ENCODE measurements around the gene E2F2.

The E2F2 gene, protein sequence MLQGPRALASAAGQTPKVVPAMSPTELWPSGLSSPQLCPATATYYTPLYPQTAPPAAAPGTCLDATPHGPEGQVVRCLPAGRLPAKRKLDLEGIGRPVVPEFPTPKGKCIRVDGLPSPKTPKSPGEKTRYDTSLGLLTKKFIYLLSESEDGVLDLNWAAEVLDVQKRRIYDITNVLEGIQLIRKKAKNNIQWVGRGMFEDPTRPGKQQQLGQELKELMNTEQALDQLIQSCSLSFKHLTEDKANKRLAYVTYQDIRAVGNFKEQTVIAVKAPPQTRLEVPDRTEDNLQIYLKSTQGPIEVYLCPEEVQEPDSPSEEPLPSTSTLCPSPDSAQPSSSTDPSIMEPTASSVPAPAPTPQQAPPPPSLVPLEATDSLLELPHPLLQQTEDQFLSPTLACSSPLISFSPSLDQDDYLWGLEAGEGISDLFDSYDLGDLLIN

DNA sequence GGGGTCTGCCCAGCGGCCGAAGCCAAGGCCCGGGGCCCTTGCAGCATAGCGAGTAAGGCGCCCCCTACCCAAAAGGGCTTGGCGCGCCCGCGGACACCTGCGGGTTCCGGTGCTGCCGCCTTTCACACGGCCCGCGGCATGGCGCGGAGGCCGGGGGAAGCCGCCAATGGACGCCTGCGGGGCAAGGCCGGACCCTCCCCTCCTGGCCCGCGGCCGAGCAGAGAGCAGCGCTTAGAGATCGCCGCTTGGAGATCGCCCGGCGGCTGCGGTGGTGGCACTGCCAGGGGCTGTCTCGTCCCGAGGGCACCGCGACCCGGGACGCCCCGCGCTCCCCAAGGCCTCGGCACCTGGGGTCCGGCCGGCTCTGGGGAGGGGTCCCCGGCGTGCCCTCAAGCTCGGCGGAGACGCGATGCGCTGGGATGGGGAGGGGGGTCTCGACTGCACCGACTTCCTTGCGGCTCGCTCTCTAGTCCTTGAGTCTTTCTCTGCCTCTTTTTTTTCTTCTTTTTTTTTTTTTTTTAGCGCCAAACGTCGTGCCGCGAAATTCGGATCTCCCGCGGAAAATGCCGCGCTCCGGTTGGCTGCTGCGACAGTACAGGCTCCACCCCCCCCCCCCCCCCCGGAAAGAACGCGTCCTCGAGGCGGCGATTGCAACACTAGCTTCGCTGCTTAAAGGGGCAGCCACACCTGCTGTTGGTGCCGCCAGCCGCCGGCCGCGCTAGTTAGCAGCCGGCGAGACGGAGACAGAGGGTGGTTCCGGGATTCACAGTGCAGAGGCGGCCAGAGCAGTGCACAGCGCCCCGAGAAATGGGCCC is at the start of gene E2F2:
Gene E2F2, minus strand, starts transcription at position 487 of the 815 bp plus-strand sequence. Its CDS starts 440 bp downstream, at position 47.
- DNase-seq (ENCODE audit: low read depth in 2 of 2), result peak; percentile 71 to 74

DNA sequence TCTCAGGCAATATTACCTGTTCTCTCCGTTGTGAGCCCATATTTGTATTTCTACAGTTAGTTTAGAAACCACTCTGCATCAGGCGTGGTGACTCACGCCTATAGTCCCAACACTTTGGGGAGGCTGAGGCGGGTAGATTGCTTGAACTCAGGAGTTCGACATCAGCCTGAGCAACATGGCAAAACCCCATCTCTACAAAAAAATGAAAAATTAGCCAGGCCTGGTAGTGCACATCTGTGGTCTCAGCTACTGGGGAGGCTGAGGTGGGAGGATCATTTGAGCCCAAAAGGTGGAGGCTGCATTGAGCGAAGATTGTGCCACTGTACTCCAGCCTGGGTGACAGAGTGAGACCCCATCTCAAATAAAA is 47.9 kb upstream of the E2F2 start:
- no peak for DNase-seq (ENCODE audit: low read depth in 2 of 2)

GRCh38 chr1:23578311-23578996 is 47.4 kb upstream of the E2F2 start:
- no peak for DNase-seq (ENCODE audit: low read depth in 2 of 2)

GRCh38 chr1:23577056-23578004 is 46.3 kb upstream of the E2F2 start:
- DNase-seq (ENCODE audit: low read depth in 2 of 2), result no peak

DNA sequence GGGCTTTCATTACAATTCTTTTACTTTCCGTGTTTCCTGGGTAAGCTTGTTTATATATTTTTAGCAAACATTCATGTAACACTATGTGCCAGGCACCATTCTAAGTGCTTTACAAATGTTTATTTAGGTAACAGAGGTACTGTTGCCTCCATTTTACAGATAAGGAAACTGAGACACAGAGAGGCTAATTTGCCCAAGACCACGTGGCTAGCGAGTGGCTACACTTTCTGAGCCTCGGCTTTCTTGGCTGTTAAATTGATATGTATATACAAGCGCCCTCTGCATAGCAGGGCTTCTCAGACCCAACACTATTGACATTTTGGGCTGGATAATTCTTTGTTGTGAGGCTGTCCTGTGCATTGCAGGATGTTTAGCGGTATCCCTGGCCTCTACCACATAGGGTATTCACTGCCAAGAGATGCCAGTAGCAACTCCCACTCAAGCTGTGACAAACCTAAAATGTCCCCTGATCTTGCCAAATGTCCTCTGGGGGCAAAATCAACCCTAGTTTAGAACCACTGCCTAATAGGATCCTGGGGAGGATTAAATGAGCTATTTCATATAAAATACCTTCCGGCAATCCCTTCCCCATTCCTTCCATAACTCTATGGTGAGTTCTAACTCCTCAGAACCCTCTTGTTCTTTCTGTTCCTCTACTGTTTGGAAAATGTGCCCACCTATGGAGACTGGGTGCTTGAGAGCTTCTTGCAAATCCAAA is 45.5 kb upstream of the E2F2 start:
- no peak for DNase-seq (ENCODE audit: low read depth in 2 of 2)

DNA sequence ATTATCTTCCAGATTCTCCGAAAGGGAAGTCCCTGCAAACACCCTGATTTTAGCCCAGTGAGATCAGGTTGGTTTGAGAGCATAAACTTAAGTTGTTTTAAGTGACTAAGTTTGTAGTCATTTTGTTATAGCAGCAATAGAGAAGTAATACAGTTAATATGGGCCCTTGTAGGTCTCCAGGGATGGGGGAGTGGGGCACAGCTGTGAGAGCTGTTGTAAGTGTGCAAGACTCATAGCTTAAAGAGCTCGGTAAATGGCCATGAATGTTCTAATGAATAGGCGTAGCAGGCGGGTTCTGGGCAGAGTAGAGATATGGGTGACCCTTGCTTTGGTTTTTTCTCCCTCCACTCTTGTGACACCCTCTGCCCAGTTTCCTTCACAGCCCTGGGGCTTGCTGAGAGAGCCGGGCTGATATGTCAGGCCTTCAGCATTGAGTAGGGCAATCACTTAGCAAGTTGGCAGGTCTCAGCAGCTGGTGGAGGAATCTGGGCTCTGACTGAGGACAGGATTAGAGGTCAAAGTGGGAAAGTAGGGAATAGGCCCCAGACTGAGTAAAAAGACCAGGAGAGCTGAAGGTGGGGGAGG is 44.3 kb upstream of the E2F2 start:
- DNase-seq (ENCODE audit: low read depth in 2 of 2), result no peak

GRCh38 chr1:23574265-23574754 is 43.3 kb upstream of the E2F2 start:
- DNase-seq (ENCODE audit: low read depth in 2 of 2), result no peak

GRCh38 chr1:23573574-23574182 is 42.6 kb upstream of the E2F2 start:
- no peak for DNase-seq (ENCODE audit: low read depth in 2 of 2)

DNA sequence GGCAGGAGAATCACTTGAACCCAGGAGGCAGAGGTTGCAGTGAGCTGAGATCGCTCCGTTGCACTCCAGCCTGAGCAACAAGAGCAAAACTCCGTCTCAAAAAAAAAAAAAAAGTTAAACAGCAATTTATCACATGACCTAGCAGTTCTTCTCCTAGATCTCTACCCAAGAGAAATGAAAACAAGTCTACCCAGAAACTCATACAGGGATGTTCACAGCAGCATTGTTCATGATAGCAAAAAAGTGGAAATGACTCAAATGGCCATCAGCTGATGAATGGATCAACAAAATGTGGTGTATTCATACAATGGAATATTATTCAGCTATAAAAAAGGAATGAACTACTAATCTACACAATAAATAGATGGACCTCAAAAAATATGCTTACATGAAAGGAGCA is 40.4 kb upstream of the E2F2 start:
- no peak for DNase-seq (ENCODE audit: low read depth in 2 of 2)

DNA sequence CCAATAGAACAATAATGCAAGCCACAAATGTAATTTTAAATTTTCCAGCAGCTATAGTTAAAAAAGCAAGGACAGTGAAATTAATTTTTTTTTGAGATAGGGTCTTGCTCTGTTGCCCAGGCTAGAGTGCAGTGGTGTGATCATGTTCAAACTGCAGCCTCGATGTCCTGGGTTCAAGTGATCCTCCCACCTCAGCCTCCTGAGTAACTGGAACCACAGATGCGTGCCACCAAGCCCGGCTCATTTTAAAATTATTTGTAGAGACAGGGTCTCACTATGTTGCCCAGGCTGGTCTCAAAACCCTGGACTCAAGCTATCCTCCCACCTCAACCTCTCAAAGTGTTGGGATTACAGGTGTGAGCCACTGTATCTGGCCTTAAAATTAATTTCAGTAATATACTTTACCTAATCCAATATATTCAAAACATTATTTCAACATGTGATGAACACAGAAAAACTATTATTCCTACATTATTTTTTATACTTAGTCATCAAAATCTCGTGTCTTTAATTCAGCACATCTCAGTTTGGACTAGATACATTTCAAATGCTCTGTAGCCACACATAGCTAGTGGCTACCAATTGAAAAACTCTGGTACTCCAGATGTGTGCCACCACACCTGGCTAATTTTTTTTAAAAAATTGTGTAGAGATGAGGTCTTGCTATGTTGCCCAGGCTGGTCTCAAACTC is 39.1 kb upstream of the E2F2 start:
- DNase-seq (ENCODE audit: low read depth in 2 of 2), result no peak

- DNase-seq (ENCODE audit: low read depth in 2 of 2), result no peak
Measured at GRCh38 chr1:23568608-23569383, 37.8 kb upstream of the E2F2 start.

GRCh38 chr1:23567996-23568607 is 37.1 kb upstream of the E2F2 start:
- no peak for DNase-seq (ENCODE audit: low read depth in 2 of 2)

DNA sequence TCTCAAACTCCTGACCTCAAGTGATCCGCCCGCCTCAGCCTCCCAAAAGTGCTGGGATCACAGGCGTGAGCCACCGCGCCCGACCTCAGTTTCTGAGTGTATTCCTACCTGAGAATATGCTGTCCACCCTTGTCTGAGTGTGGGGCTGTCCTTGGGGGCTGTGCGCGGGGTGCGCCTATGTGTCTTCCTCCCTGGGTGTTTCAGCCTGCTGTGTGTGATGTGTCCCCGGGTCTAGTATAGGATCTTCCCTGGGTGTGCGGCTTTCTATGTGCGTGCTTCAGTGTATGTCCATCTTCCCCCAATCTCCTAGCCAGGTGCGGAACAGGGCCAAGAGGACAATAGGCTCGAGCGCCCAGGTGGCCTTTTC is 36.6 kb upstream of the E2F2 start:
- DNase-seq (ENCODE audit: low read depth in 2 of 2), result no peak

- no peak for DNase-seq (ENCODE audit: low read depth in 2 of 2)
Measured at GRCh38 chr1:23566304-23566703, 35.3 kb upstream of the E2F2 start.

DNA sequence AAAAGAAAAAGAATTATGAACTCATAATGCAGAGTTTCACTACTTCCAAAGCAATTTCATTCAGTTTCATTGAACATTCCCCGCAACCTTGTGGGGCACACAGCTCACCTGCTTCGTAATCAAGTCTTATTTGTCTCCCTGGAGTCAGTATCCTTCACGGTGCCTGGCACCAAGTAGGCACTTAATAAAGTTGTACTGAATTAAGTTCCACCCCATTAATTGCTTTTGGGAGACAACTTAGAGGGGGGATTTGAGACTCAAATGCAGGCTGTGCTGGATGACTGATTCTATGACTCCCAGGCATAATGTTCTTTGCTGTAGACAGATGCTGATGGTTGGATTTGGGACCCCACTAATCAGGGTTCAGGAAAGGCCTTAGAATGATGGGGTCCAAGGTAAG is 34.7 kb upstream of the E2F2 start:
- no peak for DNase-seq (ENCODE audit: low read depth in 2 of 2)

DNA sequence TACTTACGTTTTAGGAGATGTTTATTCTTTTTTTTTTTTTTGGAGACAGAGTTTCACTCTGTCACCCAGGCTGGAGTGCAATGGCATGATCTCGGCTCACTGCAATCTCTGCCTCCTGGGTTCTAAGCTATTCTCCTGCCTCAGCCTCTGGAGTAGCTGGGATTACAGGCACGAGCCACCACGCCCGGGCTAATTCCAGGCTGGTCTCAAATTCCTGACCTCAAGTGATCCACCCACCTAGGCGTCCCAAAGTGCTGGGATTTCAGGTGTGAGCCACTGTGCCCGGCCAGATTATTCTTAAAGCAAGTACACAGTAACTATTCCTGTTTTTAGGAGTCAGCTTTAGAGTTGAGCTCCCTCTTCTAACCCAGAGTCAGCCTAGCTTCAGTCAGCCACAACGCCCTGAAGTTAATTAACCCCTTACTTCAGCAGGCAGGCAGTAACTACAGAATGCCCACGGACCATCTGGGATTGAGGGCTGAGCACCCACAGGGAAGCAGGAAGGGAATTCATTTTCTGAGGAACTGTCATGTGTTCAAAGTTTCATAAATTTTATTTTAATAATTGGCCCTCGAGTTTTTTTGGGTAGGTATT is 33.6 kb upstream of the E2F2 start:
- no peak for DNase-seq (ENCODE audit: low read depth in 2 of 2)

DNA sequence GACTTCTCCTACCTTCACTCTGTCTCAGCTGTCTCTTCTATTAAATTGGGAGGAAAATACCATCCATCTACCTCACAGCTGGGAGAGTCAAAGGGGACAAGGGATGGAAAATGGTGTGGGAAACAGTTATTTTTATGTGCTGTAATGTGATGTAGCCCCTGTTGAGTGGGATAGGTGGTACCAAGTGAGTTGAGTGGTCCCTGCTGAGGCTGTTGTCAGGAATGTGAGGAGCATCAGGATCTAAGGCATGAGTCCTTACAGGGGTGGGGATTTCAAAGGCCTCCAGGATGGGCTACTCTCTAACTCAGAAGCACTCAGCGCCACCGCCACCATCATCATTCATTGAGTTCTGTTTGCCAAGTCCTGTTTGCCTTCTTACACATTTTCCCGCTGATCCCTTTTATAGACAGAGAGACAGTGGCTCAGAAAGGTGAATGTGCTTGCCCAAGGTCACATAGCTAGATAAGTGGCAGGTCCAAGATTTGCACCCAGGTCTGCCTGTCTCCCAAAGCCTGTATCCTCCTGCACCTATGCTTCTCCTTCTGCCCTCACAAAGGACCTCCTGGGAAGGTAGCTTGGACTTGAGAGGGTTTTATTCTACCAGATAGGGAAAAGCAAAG is 32.8 kb upstream of the E2F2 start:
- DNase-seq (ENCODE audit: low read depth in 2 of 2), result no peak
